Measurements from ENCODE around the gene XPNPEP3. TPM values are rescaled to one million over a fixed set of nuclear protein-coding genes. Genes with fewer than 3 reads are reported as not detected.

The XPNPEP3 gene
- total and polyA plus RNA-seq, 8 donors = 3.0 to 12.5 (median 5.2) TPM

- Histone ChIP-seq H3K27me3 (no peaks in the 10 kb centered on the region), H3K36me3 (peaks cover 0 to 5% (median 3%) of the 10 kb centered on the region in 4 donors), H3K4me1 (peaks cover 36 to 75% (median 57%) of the 10 kb centered on the region in 4 donors), H3K27ac (peak overlapping the region in 4 of 5 donors; percentile 96 to 98 (median 97)), H3K9me3 (no peaks in the 10 kb centered on the region), H3K4me3 (peak overlapping the region; percentile 87 to 97 (median 94))
- DNase-seq = peak in 1 of 2 donors; percentile 47
- TF ChIP-seq EP300 (IDR thresholded peaks at IDR 0.05) (no peak), CTCF (IDR thresholded peaks at IDR 0.05) (no peak), POLR2A (IDR thresholded peaks at IDR 0.05) (no peak), POLR2AphosphoS5 (IDR thresholded peaks at IDR 0.05) (no peak)
- WGBS, 5 donors = 16 to 26% (median 25%) methylated on average over 20 of the region's 20 CpGs
- intact Hi-C loops (cut with DNase I; ENCODE audit: low total_unique reads) = no loop called here
Measured at GRCh38 chr22:40855071-40855978, 1.6 kb upstream of the XPNPEP3 start.

- DNase-seq = peak; percentile 28 to 62
- Histone ChIP-seq H3K4me3 (peak overlapping the region; percentile 87 to 97 (median 94)), H3K36me3 (peaks cover 0 to 9% (median 7%) of the 10 kb centered on the region in 4 donors), H3K4me1 (peaks cover 36 to 69% (median 55%) of the 10 kb centered on the region in 4 donors), H3K9me3 (no peaks in the 10 kb centered on the region), H3K27ac (peak overlapping the region; percentile 96 to 98 (median 98)), H3K27me3 (no peaks in the 10 kb centered on the region)
- TF ChIP-seq POLR2A (IDR thresholded peaks at IDR 0.05) (no peak), POLR2AphosphoS5 (IDR thresholded peaks at IDR 0.05) (no peak), EP300 (IDR thresholded peaks at IDR 0.05) (no peak), CTCF (IDR thresholded peaks at IDR 0.05) (no peak)
- WGBS, 5 donors = 0 to 1% (median 1%) methylated on average over 24 to 29 of the region's 29 CpGs
- intact Hi-C loops (cut with DNase I; ENCODE audit: low total_unique reads) = no loop called here
Measured at GRCh38 chr22:40855979-40856512, 902 bp upstream of the XPNPEP3 start.

- peaks cover 36 to 58% (median 47%) of the 10 kb centered on the region in 4 donors for H3K4me1 ChIP-seq
- no peaks in the 10 kb centered on the region for H3K27me3 ChIP-seq
- H3K4me3 ChIP-seq = peak overlapping the region; percentile 87 to 97 (median 94)
- peaks cover 0 to 22% (median 20%) of the 10 kb centered on the region in 4 donors for H3K36me3 ChIP-seq
- H3K9me3 ChIP-seq = no peaks in the 10 kb centered on the region
- WGBS, 5 donors = 3% methylated on average over 13 to 18 of the region's 18 CpGs
- H3K27ac ChIP-seq = peak overlapping the region; percentile 96 to 98 (median 98)
- intact Hi-C loops (cut with DNase I; ENCODE audit: low total_unique reads) = no loop called here
- DNase-seq = no peak
- TF ChIP-seq CTCF (IDR thresholded peaks at IDR 0.05) = no peak
- no peak for TF ChIP-seq EP300 (IDR thresholded peaks at IDR 0.05)
- no peak for TF ChIP-seq POLR2AphosphoS5 (IDR thresholded peaks at IDR 0.05)
- TF ChIP-seq POLR2A (IDR thresholded peaks at IDR 0.05) = no peak
Measured at GRCh38 chr22:40857309-40857855, 434 bp downstream of the XPNPEP3 start.

- Histone ChIP-seq H3K4me1 (peaks cover 12 to 34% (median 23%) of the 10 kb centered on the region in 4 donors), H3K4me3 (no peak within 1 kb of the TSS), H3K9me3 (no peaks in the 10 kb centered on the region), H3K27ac (no peak within 1 kb of the TSS), H3K36me3 (peaks cover 0 to 23% (median 20%) of the 10 kb centered on the region in 4 donors), H3K27me3 (no peaks in the 10 kb centered on the region)
- 84 to 95% (median 93%) methylated on average over 3 of the region's 3 CpGs for WGBS, 5 donors
- TF ChIP-seq CTCF (IDR thresholded peaks at IDR 0.05) (no peak), POLR2AphosphoS5 (IDR thresholded peaks at IDR 0.05) (no peak), POLR2A (IDR thresholded peaks at IDR 0.05) (no peak), EP300 (IDR thresholded peaks at IDR 0.05) (no peak)
- intact Hi-C loops (cut with DNase I; ENCODE audit: low total_unique reads) = no loop called here
- no peak for DNase-seq
Measured at GRCh38 chr22:40862013-40862412, 5.1 kb downstream of the XPNPEP3 start, which contains the start of gene DNAJB7. Gene DNAJB7, minus strand, starts transcription at chr22:40862113. Its CDS starts 119 bp downstream, at chr22:40861994.
